ENCODE results near the gene FOXD4L6. TPM values are rescaled to one million over a fixed set of nuclear protein-coding genes. Genes with fewer than 3 reads are reported as not detected.
"Not testable (repeated sequence)": the region's sequence is repeated elsewhere in the genome, so short reads cannot be mapped to it uniquely, and the experiment has no call there.

The FOXD4L6 gene
- polyA plus RNA-seq (2011; rRNA removed) (0.08 TPM in 1 of 2 replicates, not detected in the other), polyA plus RNA-seq (2017; fragmentation: RNase III; extraction: RNeasy Plus Mini Kit Qiagen cat#74134 plus additional on column Dnase treatment) (not detected in 3 replicates), polyA minus RNA-seq (2011; rRNA and poly(A)+ RNA removed) (not detected in 2 replicates)
- polyA plus RNA-seq (2012; cell fraction: cytosol; rRNA removed), result 0.03 and 0.06 TPM in 2 replicates
- 0.30 and 0.38 TPM in 2 replicates for polyA plus RNA-seq (2012; cell fraction: nucleus; rRNA removed)

DNA sequence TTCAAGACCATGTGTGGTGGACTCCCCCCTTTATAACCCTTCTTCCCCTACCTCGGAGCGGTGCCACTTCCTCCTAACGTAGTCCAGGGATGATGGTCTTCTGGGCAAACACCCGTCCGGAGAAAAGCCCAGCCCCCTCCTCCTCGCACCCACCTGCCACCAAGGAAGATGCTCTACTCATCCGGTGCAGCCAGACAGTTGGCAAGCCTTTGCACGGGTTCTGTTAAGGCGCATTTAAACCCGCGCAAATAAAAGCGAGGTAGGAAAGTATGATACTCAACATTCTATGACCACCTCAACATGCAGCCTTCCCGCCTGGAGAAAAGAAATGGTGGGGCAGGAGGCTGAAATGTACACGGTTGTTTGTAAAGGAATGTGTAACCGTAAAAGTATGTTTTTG, at the start of gene FOXD4L6:
TSS of gene FOXD4L6 (minus strand) at position 101 of the 400 bp plus-strand sequence. CDS start 298 bp downstream, outside the sequence.
- H3K9me3 ChIP-seq; H3K4me3 ChIP-seq; CTCF ChIA-PET; H3K4me1 ChIP-seq; POLR2A ChIA-PET; DNase-seq (ENCODE audit: low read depth in 1 of 2, low spot score in 1 of 2); ATAC-seq; H3K27ac ChIP-seq; H3K4me2 ChIP-seq; FAIRE-seq: not testable (repeated sequence)
- WGBS (ENCODE audit: missing lambda C conversion rate), result 93% methylated on average over 2 of the region's 15 CpGs

DNA sequence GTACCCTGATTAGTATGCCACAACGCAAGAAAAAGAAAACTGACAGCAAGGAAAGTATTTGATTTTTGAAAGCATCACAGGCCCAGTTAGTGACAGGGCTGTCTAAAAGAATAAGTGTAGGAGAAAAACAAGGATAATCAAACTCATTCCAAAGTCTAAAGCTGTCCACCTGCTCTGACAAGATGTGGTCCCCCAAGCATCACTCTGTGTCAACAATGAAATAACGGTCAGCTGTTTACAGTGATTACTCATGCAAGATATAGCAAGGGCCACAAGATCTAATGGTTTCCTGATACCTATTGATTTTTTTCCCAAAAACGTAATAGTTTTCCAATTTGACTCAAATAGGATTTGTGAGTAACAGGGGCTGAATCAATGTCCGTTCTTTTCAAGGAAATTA, 46.5 kb upstream of the FOXD4L6 start:
- H3K4me2 ChIP-seq; H3K4me3 ChIP-seq; ATAC-seq; H3K27ac ChIP-seq; DNase-seq (ENCODE audit: low read depth in 1 of 2, low spot score in 1 of 2); H3K4me1 ChIP-seq; CTCF ChIA-PET; H3K9me3 ChIP-seq; POLR2A ChIA-PET; FAIRE-seq: not testable (repeated sequence)
- WGBS (ENCODE audit: missing lambda C conversion rate), result 60% methylated on average over 4 of the region's 4 CpGs

DNA sequence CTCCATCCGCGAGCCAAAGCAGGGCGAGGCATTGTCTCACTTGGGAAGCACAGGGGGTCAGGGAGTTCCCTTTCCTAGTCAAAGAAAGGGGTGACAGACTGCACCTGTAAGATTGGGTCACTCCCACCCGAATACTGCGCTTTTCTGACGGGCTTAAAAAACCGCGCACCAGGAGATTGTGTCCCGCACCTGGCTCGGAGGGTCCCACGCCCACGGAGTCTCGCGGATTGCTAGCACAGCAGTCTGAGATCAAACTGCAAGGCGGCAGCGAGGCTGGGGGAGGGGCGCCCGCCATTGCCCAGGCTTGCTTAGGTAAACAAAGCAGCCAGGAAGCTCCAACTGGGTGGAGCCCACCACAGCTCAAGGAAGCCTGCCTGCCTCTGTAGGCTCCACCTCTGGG, 21.6 kb upstream of the FOXD4L6 start:
- H3K4me1 ChIP-seq; ATAC-seq; H3K4me3 ChIP-seq; DNase-seq (ENCODE audit: low read depth in 1 of 2, low spot score in 1 of 2); POLR2A ChIA-PET; H3K9me3 ChIP-seq; H3K4me2 ChIP-seq; H3K27ac ChIP-seq; CTCF ChIA-PET; FAIRE-seq: not testable (repeated sequence)
- WGBS (ENCODE audit: missing lambda C conversion rate), result 99% methylated on average over 14 of the region's 18 CpGs

DNA sequence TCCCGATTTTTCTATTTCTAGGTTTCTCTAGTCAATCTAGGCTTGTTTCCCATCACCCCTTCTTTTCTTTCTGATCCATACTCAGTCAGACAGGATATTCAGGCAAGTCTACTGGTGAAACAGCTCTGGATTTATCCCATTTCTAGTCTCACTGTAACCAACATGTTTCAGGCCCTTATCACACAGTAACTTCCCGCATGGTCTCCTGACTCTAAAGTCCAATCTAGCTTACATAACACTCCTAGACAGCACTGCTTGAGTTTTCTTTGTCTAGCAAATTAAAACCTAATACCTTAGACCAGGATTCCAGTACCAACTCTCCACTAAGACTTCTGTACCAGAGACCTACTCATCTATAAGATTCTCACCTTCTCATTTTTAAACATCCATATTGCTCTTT, 13.4 kb upstream of the FOXD4L6 start:
- FAIRE-seq; ATAC-seq; POLR2A ChIA-PET; H3K4me1 ChIP-seq; H3K27ac ChIP-seq; H3K4me2 ChIP-seq; H3K4me3 ChIP-seq; H3K9me3 ChIP-seq; DNase-seq (ENCODE audit: low read depth in 1 of 2, low spot score in 1 of 2); CTCF ChIA-PET: not testable (repeated sequence)
- 92% methylated on average over 2 of the region's 2 CpGs for WGBS (ENCODE audit: missing lambda C conversion rate)

DNA sequence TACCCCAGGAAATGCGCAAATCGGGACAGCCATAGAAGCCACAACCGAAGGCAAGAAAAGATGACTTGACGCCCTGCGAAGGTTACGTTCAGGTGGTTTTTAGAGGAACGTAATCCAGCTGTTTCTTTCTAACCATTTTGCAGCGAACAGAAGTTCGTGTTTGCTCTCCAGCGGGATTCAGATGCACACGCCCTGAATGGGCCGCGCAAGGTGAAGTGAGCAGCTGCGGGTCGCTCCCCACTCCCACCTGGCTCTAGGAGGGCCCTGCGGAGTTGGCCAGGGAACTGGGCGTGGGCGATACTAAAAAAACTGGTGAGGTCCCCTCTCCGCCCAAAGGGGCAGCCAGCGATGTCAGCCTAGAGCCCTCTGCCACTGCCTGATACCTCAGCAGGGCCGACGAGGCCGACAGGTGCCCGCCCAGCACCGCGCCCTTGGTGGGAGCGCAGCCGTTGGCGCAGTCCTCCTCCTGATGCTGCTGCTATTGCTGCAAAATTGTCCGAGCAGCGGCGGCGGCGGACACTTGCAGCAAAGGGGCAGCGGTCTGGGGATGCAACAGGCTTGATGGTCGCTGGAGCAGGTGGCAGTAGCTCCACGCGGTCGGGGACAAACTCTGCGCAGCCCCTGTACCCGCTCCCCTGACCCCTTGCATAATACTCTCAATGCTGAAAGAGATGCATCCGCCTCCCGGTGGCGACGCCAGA, 1.6 kb downstream of the FOXD4L6 start:
- FAIRE-seq; H3K4me3 ChIP-seq; H3K27ac ChIP-seq; CTCF ChIA-PET; ATAC-seq; H3K4me1 ChIP-seq; DNase-seq (ENCODE audit: low read depth in 1 of 2, low spot score in 1 of 2); H3K4me2 ChIP-seq; POLR2A ChIA-PET; H3K9me3 ChIP-seq: not testable (repeated sequence)
- 85% methylated on average over 11 of the region's 45 CpGs for WGBS (ENCODE audit: missing lambda C conversion rate)

DNA sequence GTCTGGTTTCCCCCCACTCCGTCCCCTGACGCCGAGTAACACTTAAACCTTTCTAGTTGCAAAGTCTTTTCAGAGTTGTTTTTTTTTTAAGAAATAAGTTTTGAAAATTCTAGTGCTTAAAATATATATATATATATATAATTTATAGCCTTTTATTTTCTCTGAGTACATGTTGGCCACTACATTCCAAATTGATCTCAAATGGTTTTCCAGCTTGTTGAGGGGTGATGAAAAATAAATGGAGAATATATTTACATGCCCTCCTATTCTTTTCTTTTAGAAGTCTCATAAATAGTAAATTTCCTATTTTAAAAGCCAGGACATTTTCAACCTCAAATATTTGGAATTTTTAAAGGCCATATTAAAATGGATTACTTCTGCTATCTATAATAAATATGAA, 2.5 kb downstream of the FOXD4L6 start:
- CTCF ChIA-PET; H3K4me2 ChIP-seq; H3K4me3 ChIP-seq; H3K4me1 ChIP-seq; DNase-seq (ENCODE audit: low read depth in 1 of 2, low spot score in 1 of 2); H3K27ac ChIP-seq; FAIRE-seq; H3K9me3 ChIP-seq; ATAC-seq; POLR2A ChIA-PET: not testable (repeated sequence)
- WGBS (ENCODE audit: missing lambda C conversion rate), result 43% methylated on average over 3 of the region's 3 CpGs

GRCh38 chr9:41125109-41125658, 3.3 kb downstream of the FOXD4L6 start:
- H3K4me1 ChIP-seq; FAIRE-seq; POLR2A ChIA-PET; H3K9me3 ChIP-seq; H3K27ac ChIP-seq; CTCF ChIA-PET; DNase-seq (ENCODE audit: low read depth in 1 of 2, low spot score in 1 of 2); H3K4me2 ChIP-seq; H3K4me3 ChIP-seq: not testable (repeated sequence)
- ATAC-seq, result peak; percentile 51 to 72; a peak in 5 of 6 replicates
- WGBS (ENCODE audit: missing lambda C conversion rate), result no CpG with 5 or more reads among the region's 21 CpGs

- H3K9me3 ChIP-seq; H3K4me3 ChIP-seq; H3K4me2 ChIP-seq; FAIRE-seq; H3K27ac ChIP-seq; POLR2A ChIA-PET; CTCF ChIA-PET; DNase-seq (ENCODE audit: low read depth in 1 of 2, low spot score in 1 of 2); H3K4me1 ChIP-seq: not testable (repeated sequence)
- peak; percentile 45 to 68; a peak in 3 of 6 replicates for ATAC-seq
- WGBS (ENCODE audit: missing lambda C conversion rate), result 59% methylated on average over 14 of the region's 52 CpGs
These were observed 4.0 kb downstream of the FOXD4L6 start for GRCh38 chr9:41124250-41125108.

GRCh38 chr9:41123812-41124211, 4.7 kb downstream of the FOXD4L6 start:
- H3K4me1 ChIP-seq; H3K9me3 ChIP-seq; DNase-seq (ENCODE audit: low read depth in 1 of 2, low spot score in 1 of 2); H3K4me3 ChIP-seq; FAIRE-seq; H3K27ac ChIP-seq; POLR2A ChIA-PET; H3K4me2 ChIP-seq; CTCF ChIA-PET: not testable (repeated sequence)
- 90% methylated on average over 11 of the region's 33 CpGs for WGBS (ENCODE audit: missing lambda C conversion rate)
- ATAC-seq, result peak in 1 of 2 experiments; percentile 11; a peak in 1 of 6 replicates

- H3K4me3 ChIP-seq; H3K4me2 ChIP-seq; ATAC-seq; H3K27ac ChIP-seq; FAIRE-seq; DNase-seq (ENCODE audit: low read depth in 1 of 2, low spot score in 1 of 2); POLR2A ChIA-PET; H3K4me1 ChIP-seq; CTCF ChIA-PET; H3K9me3 ChIP-seq: not testable (repeated sequence)
- no CpG with 5 or more reads among the region's 32 CpGs for WGBS (ENCODE audit: missing lambda C conversion rate)
These were observed 5.1 kb downstream of the FOXD4L6 start for GRCh38 chr9:41123396-41123795.

DNA sequence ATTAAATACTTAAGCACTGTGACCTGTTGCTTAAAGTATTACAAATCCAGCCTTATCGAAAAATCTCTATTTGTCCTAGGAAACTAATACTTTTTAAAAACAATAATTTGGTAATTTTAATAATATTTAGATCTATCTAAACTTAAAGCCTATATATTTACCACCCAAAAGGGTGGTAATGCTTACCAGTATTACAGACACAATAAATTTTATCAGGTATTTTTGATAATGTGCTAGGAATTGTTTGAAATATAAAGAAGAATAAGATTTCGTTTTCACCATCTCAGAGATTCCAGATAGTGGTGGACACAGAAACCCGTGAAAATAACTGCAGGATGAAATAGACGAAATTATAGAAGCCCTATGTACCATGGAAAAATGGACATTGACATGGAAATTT, 7.8 kb downstream of the FOXD4L6 start:
- DNase-seq (ENCODE audit: low read depth in 1 of 2, low spot score in 1 of 2); POLR2A ChIA-PET; H3K27ac ChIP-seq; H3K4me2 ChIP-seq; FAIRE-seq; CTCF ChIA-PET; H3K4me1 ChIP-seq; ATAC-seq; H3K4me3 ChIP-seq; H3K9me3 ChIP-seq: not testable (repeated sequence)
- 0% methylated on average over 2 of the region's 4 CpGs for WGBS (ENCODE audit: missing lambda C conversion rate)

Data from A549 (cell line).